ENCODE results near the gene TBC1D22A. TPM values are rescaled to one million over a fixed set of nuclear protein-coding genes. Genes with fewer than 3 reads are reported as not detected.
A peak's percentile ranks its signal among the peaks of the same experiment; 100 is the strongest.

TBC1D22A gene
- total and polyA plus RNA-seq, 2 donors: 11.8 to 25.7 TPM

- no peak for DNase-seq (ENCODE audit: low read depth in 6 of 9, low spot score in 9 of 9)
- no peaks in the 10 kb centered on the region for H3K27me3 ChIP-seq (ENCODE audit: control insufficient read depth in 2 of 2, insufficient read depth in 1 of 2, low read length in 1 of 2)
- peaks cover 0 to 18% of the 10 kb centered on the region in 2 donors for H3K4me1 ChIP-seq (ENCODE audit: control insufficient read depth in 2 of 2, insufficient read depth in 2 of 2, low read length in 2 of 2)
- peaks cover 3 to 6% of the 10 kb centered on the region in 2 donors for H3K9me3 ChIP-seq (ENCODE audit: control insufficient read depth in 2 of 2, insufficient read depth in 1 of 2, low read length in 1 of 2)
- no peak overlapping the region for H3K4me3 ChIP-seq (ENCODE audit: low read length in 2 of 2)
- WGBS: 83% methylated on average over 11 of the region's 11 CpGs
- H3K36me3 ChIP-seq (ENCODE audit: control insufficient read depth in 2 of 2, insufficient read depth in 2 of 2, low read length in 1 of 2): no peaks in the 10 kb centered on the region
- H3K27ac ChIP-seq (ENCODE audit: low read depth in 1 of 2, low read length in 1 of 2): no peak overlapping the region
Observed at GRCh38 chr22:47088480-47089158, 326.2 kb downstream of the TBC1D22A start.

GRCh38 chr22:47089374-47089773 lies 326.9 kb downstream of the TBC1D22A start:
- Histone ChIP-seq H3K4me1 (ENCODE audit: control insufficient read depth in 2 of 2, insufficient read depth in 2 of 2, low read length in 2 of 2) (peaks cover 0 to 18% of the 10 kb centered on the region in 2 donors), H3K4me3 (ENCODE audit: low read length in 2 of 2) (no peak overlapping the region), H3K27me3 (ENCODE audit: control insufficient read depth in 2 of 2, insufficient read depth in 1 of 2, low read length in 1 of 2) (no peaks in the 10 kb centered on the region), H3K9me3 (ENCODE audit: control insufficient read depth in 2 of 2, insufficient read depth in 1 of 2, low read length in 1 of 2) (peaks cover 3 to 6% of the 10 kb centered on the region in 2 donors), H3K27ac (ENCODE audit: low read depth in 1 of 2, low read length in 1 of 2) (no peak overlapping the region), H3K36me3 (ENCODE audit: control insufficient read depth in 2 of 2, insufficient read depth in 2 of 2, low read length in 1 of 2) (no peaks in the 10 kb centered on the region)
- WGBS: 97% methylated on average over 7 of the region's 7 CpGs
- DNase-seq (ENCODE audit: low read depth in 6 of 9, low spot score in 9 of 9): no peak

GRCh38 chr22:47089796-47090460 lies 327.5 kb downstream of the TBC1D22A start:
- no peaks in the 10 kb centered on the region for H3K36me3 ChIP-seq (ENCODE audit: control insufficient read depth in 2 of 2, insufficient read depth in 2 of 2, low read length in 1 of 2)
- peaks cover 3 to 6% of the 10 kb centered on the region in 2 donors for H3K9me3 ChIP-seq (ENCODE audit: control insufficient read depth in 2 of 2, insufficient read depth in 1 of 2, low read length in 1 of 2)
- H3K4me1 ChIP-seq (ENCODE audit: control insufficient read depth in 2 of 2, insufficient read depth in 2 of 2, low read length in 2 of 2): peaks cover 0 to 18% of the 10 kb centered on the region in 2 donors
- no peaks in the 10 kb centered on the region for H3K27me3 ChIP-seq (ENCODE audit: control insufficient read depth in 2 of 2, insufficient read depth in 1 of 2, low read length in 1 of 2)
- H3K4me3 ChIP-seq (ENCODE audit: low read length in 2 of 2): no peak overlapping the region
- H3K27ac ChIP-seq (ENCODE audit: low read depth in 1 of 2, low read length in 1 of 2): no peak overlapping the region
- DNase-seq (ENCODE audit: low read depth in 6 of 9, low spot score in 9 of 9): no peak
- WGBS: 96% methylated on average over 21 of the region's 21 CpGs

- H3K27ac ChIP-seq (ENCODE audit: low read depth in 1 of 2, low read length in 1 of 2): peak overlapping the region in 1 of 2 donors; percentile 32
- DNase-seq (ENCODE audit: low read depth in 6 of 9, low spot score in 9 of 9): peak in 4 of 9 donors; percentile 9 to 31 (median 22)
- H3K9me3 ChIP-seq (ENCODE audit: control insufficient read depth in 2 of 2, insufficient read depth in 1 of 2, low read length in 1 of 2): peaks cover 3 to 6% of the 10 kb centered on the region in 2 donors
- WGBS: 24% methylated on average over 29 of the region's 29 CpGs
- peaks cover 0 to 20% of the 10 kb centered on the region in 2 donors for H3K4me1 ChIP-seq (ENCODE audit: control insufficient read depth in 2 of 2, insufficient read depth in 2 of 2, low read length in 2 of 2)
- H3K27me3 ChIP-seq (ENCODE audit: control insufficient read depth in 2 of 2, insufficient read depth in 1 of 2, low read length in 1 of 2): no peaks in the 10 kb centered on the region
- H3K36me3 ChIP-seq (ENCODE audit: control insufficient read depth in 2 of 2, insufficient read depth in 2 of 2, low read length in 1 of 2): no peaks in the 10 kb centered on the region
- H3K4me3 ChIP-seq (ENCODE audit: low read length in 2 of 2): peak overlapping the region; percentile 7 to 25
Observed at GRCh38 chr22:47090591-47091245, 328.3 kb downstream of the TBC1D22A start.

GRCh38 chr22:47091246-47091651 lies 328.8 kb downstream of the TBC1D22A start:
- H3K4me3 ChIP-seq (ENCODE audit: low read length in 2 of 2): peak overlapping the region; percentile 7 to 25
- no peaks in the 10 kb centered on the region for H3K36me3 ChIP-seq (ENCODE audit: control insufficient read depth in 2 of 2, insufficient read depth in 2 of 2, low read length in 1 of 2)
- no peaks in the 10 kb centered on the region for H3K27me3 ChIP-seq (ENCODE audit: control insufficient read depth in 2 of 2, insufficient read depth in 1 of 2, low read length in 1 of 2)
- peaks cover 0 to 23% of the 10 kb centered on the region in 2 donors for H3K4me1 ChIP-seq (ENCODE audit: control insufficient read depth in 2 of 2, insufficient read depth in 2 of 2, low read length in 2 of 2)
- H3K9me3 ChIP-seq (ENCODE audit: control insufficient read depth in 2 of 2, insufficient read depth in 1 of 2, low read length in 1 of 2): peaks cover 3 to 6% of the 10 kb centered on the region in 2 donors
- peak overlapping the region in 1 of 2 donors; percentile 32 for H3K27ac ChIP-seq (ENCODE audit: low read depth in 1 of 2, low read length in 1 of 2)
- DNase-seq (ENCODE audit: low read depth in 6 of 9, low spot score in 9 of 9): peak in 5 of 9 donors; percentile 7 to 50 (median 25)
- WGBS: 38% methylated on average over 20 of the region's 21 CpGs

- peak overlapping the region in 1 of 2 donors; percentile 16 for H3K27ac ChIP-seq (ENCODE audit: low read depth in 1 of 2, low read length in 1 of 2)
- 98% methylated on average over 16 of the region's 16 CpGs for WGBS
- no peak for DNase-seq (ENCODE audit: low read depth in 6 of 9, low spot score in 9 of 9)
Observed at GRCh38 chr22:47091921-47092700, 329.7 kb downstream of the TBC1D22A start.

GRCh38 chr22:47092896-47093311 lies 330.5 kb downstream of the TBC1D22A start:
- H3K4me1 ChIP-seq (ENCODE audit: control insufficient read depth in 2 of 2, insufficient read depth in 2 of 2, low read length in 2 of 2): peaks cover 0 to 23% of the 10 kb centered on the region in 2 donors
- H3K36me3 ChIP-seq (ENCODE audit: control insufficient read depth in 2 of 2, insufficient read depth in 2 of 2, low read length in 1 of 2): no peaks in the 10 kb centered on the region
- H3K9me3 ChIP-seq (ENCODE audit: control insufficient read depth in 2 of 2, insufficient read depth in 1 of 2, low read length in 1 of 2): peaks cover 3 to 6% of the 10 kb centered on the region in 2 donors
- no peaks in the 10 kb centered on the region for H3K27me3 ChIP-seq (ENCODE audit: control insufficient read depth in 2 of 2, insufficient read depth in 1 of 2, low read length in 1 of 2)
- 95% methylated on average over 9 of the region's 9 CpGs for WGBS
- no peak overlapping the region for H3K27ac ChIP-seq (ENCODE audit: low read depth in 1 of 2, low read length in 1 of 2)
- peak in 1 of 9 donors; percentile 7 for DNase-seq (ENCODE audit: low read depth in 6 of 9, low spot score in 9 of 9)
- no peak overlapping the region for H3K4me3 ChIP-seq (ENCODE audit: low read length in 2 of 2)

More at GRCh38 chr22:47091921-47092700, 329.7 kb downstream of the TBC1D22A start:
- no peak overlapping the region for H3K4me3 ChIP-seq (ENCODE audit: low read length in 2 of 2)
- no peaks in the 10 kb centered on the region for H3K27me3 ChIP-seq (ENCODE audit: control insufficient read depth in 2 of 2, insufficient read depth in 1 of 2, low read length in 1 of 2)
- peaks cover 0 to 23% of the 10 kb centered on the region in 2 donors for H3K4me1 ChIP-seq (ENCODE audit: control insufficient read depth in 2 of 2, insufficient read depth in 2 of 2, low read length in 2 of 2)
- peaks cover 3 to 6% of the 10 kb centered on the region in 2 donors for H3K9me3 ChIP-seq (ENCODE audit: control insufficient read depth in 2 of 2, insufficient read depth in 1 of 2, low read length in 1 of 2)
- H3K36me3 ChIP-seq (ENCODE audit: control insufficient read depth in 2 of 2, insufficient read depth in 2 of 2, low read length in 1 of 2): no peaks in the 10 kb centered on the region

GRCh38 chr22:47093720-47094119 lies 331.3 kb downstream of the TBC1D22A start:
- H3K9me3 ChIP-seq (ENCODE audit: control insufficient read depth in 2 of 2, insufficient read depth in 1 of 2, low read length in 1 of 2): peaks cover 3 to 6% of the 10 kb centered on the region in 2 donors
- H3K4me1 ChIP-seq (ENCODE audit: control insufficient read depth in 2 of 2, insufficient read depth in 2 of 2, low read length in 2 of 2): peaks cover 0 to 23% of the 10 kb centered on the region in 2 donors
- no peaks in the 10 kb centered on the region for H3K36me3 ChIP-seq (ENCODE audit: control insufficient read depth in 2 of 2, insufficient read depth in 2 of 2, low read length in 1 of 2)
- H3K27me3 ChIP-seq (ENCODE audit: control insufficient read depth in 2 of 2, insufficient read depth in 1 of 2, low read length in 1 of 2): no peaks in the 10 kb centered on the region
- DNase-seq (ENCODE audit: low read depth in 6 of 9, low spot score in 9 of 9): no peak
- H3K27ac ChIP-seq (ENCODE audit: low read depth in 1 of 2, low read length in 1 of 2): no peak overlapping the region
- no peak overlapping the region for H3K4me3 ChIP-seq (ENCODE audit: low read length in 2 of 2)
- WGBS: 98% methylated on average over 4 of the region's 4 CpGs
